H9 (cell line): ENCODE data around the gene PSMB8. TPM values are rescaled to one million over a fixed set of nuclear protein-coding genes. Genes with fewer than 3 reads are reported as not detected.
A peak's percentile ranks its signal among the peaks of the same experiment; 100 is the strongest.

Experiments used
- DNase-seq: peaks from one replicate; pipeline ENCODE4 v3.0.0-alpha.2; 2017
- H2AFZ ChIP-seq: one replicate; pipeline ENCODE4 v1.6.1; 2013; ENCODE audit warnings: mild to moderate bottlenecking, low read length, control low read depth, moderate library complexity
- H2AK5ac ChIP-seq: 2 replicates; pipeline ENCODE4 v1.6.1; 2013; ENCODE audit warnings: low read length, control low read depth, mixed read lengths; ENCODE audit not compliant: insufficient read length
- H2BK120ac ChIP-seq: one replicate; pipeline ENCODE4 v1.6.1; 2013; ENCODE audit warnings: low read depth, mild to moderate bottlenecking, low read length, control low read depth, inconsistent platforms; ENCODE audit not compliant: poor library complexity, severe bottlenecking
- H2BK12ac ChIP-seq: 2 replicates; pipeline ENCODE4 v1.6.1; 2013; ENCODE audit warnings: low read length, control low read depth, mixed read lengths, low read depth; ENCODE audit not compliant: insufficient read length
- H2BK15ac ChIP-seq: 2 replicates; pipeline ENCODE4 v1.6.1; 2013; ENCODE audit warnings: low read depth, low read length, control low read depth
- H2BK20ac ChIP-seq: one replicate; pipeline ENCODE4 v1.6.1; 2013; ENCODE audit warnings: low read depth, mild to moderate bottlenecking, low read length, control low read depth, inconsistent platforms; ENCODE audit not compliant: poor library complexity, severe bottlenecking
- H2BK5ac ChIP-seq: 2 replicates; pipeline ENCODE4 v1.6.1; 2013; ENCODE audit warnings: low read length, control low read depth, mixed read lengths; ENCODE audit not compliant: insufficient read length
- H3K14ac ChIP-seq: 2 replicates; pipeline ENCODE4 v1.6.1; 2013; ENCODE audit warnings: low read length, control low read depth; ENCODE audit not compliant: insufficient read depth
- H3K18ac ChIP-seq: 2 replicates; pipeline ENCODE4 v1.6.1; 2013; ENCODE audit warnings: low read depth, mild to moderate bottlenecking, mixed read lengths, low read length, control low read depth; ENCODE audit not compliant: insufficient read length
- H3K23ac ChIP-seq: 2 replicates; pipeline ENCODE4 v1.6.1; 2013; ENCODE audit warnings: low read length, control low read depth, mixed read lengths, low read depth; ENCODE audit not compliant: insufficient read length
- H3K23me2 ChIP-seq: 2 replicates; pipeline ENCODE4 v1.6.1; 2013; ENCODE audit warnings: low read depth, mild to moderate bottlenecking, mixed read lengths, low read length, control low read depth; ENCODE audit not compliant: insufficient read length, poor library complexity, severe bottlenecking
- H3K27ac ChIP-seq: 2 replicates; pipeline ENCODE4 v1.5.1; 2013; ENCODE audit warnings: low read length, control low read depth, mixed read lengths, low read depth; ENCODE audit not compliant: insufficient read length
- H3K27me3 ChIP-seq: 2 replicates; pipeline ENCODE4 v1.6.1; 2013; ENCODE audit warnings: low read length, control low read depth, inconsistent platforms; ENCODE audit not compliant: insufficient read depth
- H3K4ac ChIP-seq: 2 replicates; pipeline ENCODE4 v1.6.1; 2013; ENCODE audit warnings: low read depth, mild to moderate bottlenecking, control low read depth, inconsistent platforms, low read length, moderate library complexity
- H3K4me1 ChIP-seq: 2 replicates; pipeline ENCODE4 v1.6.1; 2013; ENCODE audit warnings: low read length, control low read depth, inconsistent platforms; ENCODE audit not compliant: insufficient read depth
- H3K4me2 ChIP-seq: 2 replicates; pipeline ENCODE4 v1.6.1; 2013; ENCODE audit warnings: low read length, control low read depth, mixed read lengths; ENCODE audit not compliant: insufficient read length, insufficient read depth
- H3K56ac ChIP-seq: 2 replicates; pipeline ENCODE4 v1.6.1; 2013; ENCODE audit warnings: low read depth, mild to moderate bottlenecking, mixed read lengths, low read length, control low read depth; ENCODE audit not compliant: insufficient read length
- H3K79me1 ChIP-seq: 2 replicates; pipeline ENCODE4 v1.6.1; 2013; ENCODE audit warnings: low read depth, mild to moderate bottlenecking, moderate library complexity, low read length, control low read depth, inconsistent platforms; ENCODE audit not compliant: insufficient read depth, poor library complexity, severe bottlenecking
- H3K79me2 ChIP-seq: 2 replicates; pipeline ENCODE4 v1.6.1; 2013; ENCODE audit warnings: low read length, control low read depth, inconsistent platforms; ENCODE audit not compliant: insufficient read depth
- H3K9ac ChIP-seq: 2 replicates; pipeline ENCODE4 v1.6.1; 2013; ENCODE audit warnings: low read length, control low read depth, mixed read lengths; ENCODE audit not compliant: insufficient read length; ENCODE audit errors: extremely low read depth
- H3K9me3 ChIP-seq: one replicate; pipeline ENCODE4 v1.6.1; 2013; ENCODE audit warnings: low read depth, low read length, inconsistent platforms; ENCODE audit not compliant: control insufficient read depth
- H3T11ph ChIP-seq: one replicate; pipeline ENCODE4 v1.6.1; 2013; ENCODE audit warnings: mild to moderate bottlenecking, low read length, control low read depth, inconsistent platforms
- H4K20me1 ChIP-seq: one replicate; pipeline ENCODE4 v1.6.1; 2013; ENCODE audit not compliant: control insufficient read depth, insufficient read length, insufficient read depth
- H4K5ac ChIP-seq: 2 replicates; pipeline ENCODE4 v1.6.1; 2013; ENCODE audit warnings: low read depth, mild to moderate bottlenecking, mixed read lengths, low read length, control low read depth; ENCODE audit not compliant: insufficient read length
- H4K8ac ChIP-seq: replicated peaks from 2 replicates; pipeline ENCODE4 v1.6.1; 2013; ENCODE audit warnings: low read length, control low read depth, mixed read lengths, low read depth; ENCODE audit not compliant: insufficient read length
- H4K91ac ChIP-seq: 2 replicates; pipeline ENCODE4 v1.6.1; 2013; ENCODE audit warnings: low read depth, mild to moderate bottlenecking, moderate library complexity, mixed read lengths, low read length, control low read depth; ENCODE audit not compliant: insufficient read length
- H3K27ac Mint-ChIP-seq, 3 experiments: 2 replicates in 2 of 3; 3 replicates in 1 of 3; pipeline ENCODE4 v1.8.0; 2020 to 2021; ENCODE audit warnings: mixed read lengths in 3 of 3, mild to moderate bottlenecking in 1 of 3, moderate library complexity in 1 of 3
- H3K27me3 Mint-ChIP-seq: 2 replicates; pipeline ENCODE4 v1.8.0; 2021; ENCODE audit warnings: low read depth, mild to moderate bottlenecking, moderate library complexity, mixed read lengths
- H3K36me3 Mint-ChIP-seq, 3 experiments: 2 replicates in 2 of 3; 3 replicates in 1 of 3; pipeline ENCODE4 v1.8.0; 2020 to 2021; ENCODE audit warnings: low read depth in 3 of 3, mixed read lengths in 3 of 3; ENCODE audit not compliant: insufficient read depth in 1 of 3
- H3K4me1 Mint-ChIP-seq, 2 experiments: 2 replicates each; pipeline ENCODE4 v1.8.0; 2020; ENCODE audit warnings: mixed read lengths in 2 of 2
- H3K4me3 Mint-ChIP-seq, 2 experiments: 2 replicates in 1 of 2; 3 replicates in 1 of 2; pipeline ENCODE4 v1.8.0; 2020 to 2021; ENCODE audit warnings: mild to moderate bottlenecking in 2 of 2, mixed read lengths in 2 of 2, moderate library complexity in 1 of 2
- H3K9me3 Mint-ChIP-seq, 2 experiments: 2 replicates in 1 of 2; 3 replicates in 1 of 2; pipeline ENCODE4 v1.8.0; 2020; ENCODE audit warnings: mild to moderate bottlenecking in 2 of 2, mixed read lengths in 2 of 2, moderate library complexity in 1 of 2
- CTCF ChIP-seq: fragments of 200-600 bp; sonication (generic); conservative IDR thresholded peaks from 3 replicates; pipeline ENCODE4 v1.8.0; 2021; ENCODE audit warnings: antibody characterized with exemption, mild to moderate bottlenecking
- WGBS: extraction: QIAGEN DNeasy Blood & Tissue Kit; methylation state at CpG from one replicate; pipeline ENCODE4 v1.1.7; 2013; ENCODE audit warnings: missing lambda C conversion rate, low lambda C conversion rate, mixed read lengths; ENCODE audit not compliant: insufficient read length; ENCODE audit errors: extremely low coverage; 5-methylcytosine and 5-hydroxymethylcytosine counted together
- total RNA-seq: library from RNA; stranded (reverse); gene quantifications from 2 replicates; pipeline ENCODE4 v1.2.1, GENCODE V29; 2021

The PSMB8 gene
- total RNA-seq, 1 experiment from 2014 or later = 19.1 TPM

- Histone ChIP-seq H3K14ac (no peak overlapping the region), H3K23ac (no peak overlapping the region), H3K27ac (no peak overlapping the region), H3K4me1 (peaks cover 2% of the 10 kb centered on the region; the same call in 1 of the 2 replicates), H2AK5ac (no peak overlapping the region), H3K27me3 (no peaks in the 10 kb centered on the region), H4K91ac (no peak overlapping the region), H3K79me1 (no peaks in the 10 kb centered on the region), H3K18ac (no peak overlapping the region), H3K4me2 (peak overlapping the region; percentile 63), H4K8ac (no peak overlapping the region), H3K9me3 (no peaks in the 10 kb centered on the region), H3K79me2 (no peaks in the 10 kb centered on the region), H3K56ac (no peak overlapping the region), H2BK120ac (no peak overlapping the region), H2BK5ac (no peak overlapping the region), H3T11ph (no peak overlapping the region), H3K9ac (no peak overlapping the region), H2AFZ (no peak overlapping the region), H3K4ac (no peak overlapping the region), H2BK12ac (no peak overlapping the region), H4K20me1 (no peaks in the 10 kb centered on the region), H4K5ac (no peak overlapping the region), H2BK20ac (no peak overlapping the region), H3K23me2 (peaks cover 11% of the 10 kb centered on the region), H2BK15ac (no peak overlapping the region)
- peaks cover 26% of the 10 kb centered on the region for H3K27me3 Mint-ChIP-seq
- H3K4me1 Mint-ChIP-seq = peaks cover 3% of the 10 kb centered on the region in 2 experiments
- no peak overlapping the region for H3K27ac Mint-ChIP-seq
- no peak for TF ChIP-seq CTCF
- H3K36me3 Mint-ChIP-seq = peaks cover 2 to 47% (median 12%) of the 10 kb centered on the region in 3 experiments
- no CpG with 5 or more reads among the region's 10 CpGs for WGBS
- H3K4me3 Mint-ChIP-seq = peak overlapping the region in 1 of 2 experiments; percentile 92; a peak in 2 of 5 replicates
- no peak for DNase-seq
- no peaks in the 10 kb centered on the region for H3K9me3 Mint-ChIP-seq
These were observed 1.6 kb upstream of the PSMB8 start for GRCh38 chr6:32845384-32845884.
